Measurements from ENCODE around the gene MT1A. TPM values are rescaled to one million over a fixed set of nuclear protein-coding genes. Genes with fewer than 3 reads are reported as not detected.

MT1A gene
- total and polyA plus RNA-seq, 12 donors, result 0.71 to 102 (median 3.0) TPM; not detected in 2

GRCh38 chr16:56684926-56685590, 46.6 kb downstream of the MT1A start:
- no peak for TF ChIP-seq CTCF (IDR thresholded peaks at IDR 0.05)
- peak overlapping the region in 8 of 10 donors; percentile 1 to 90 (median 46) for H3K27ac ChIP-seq
- H3K27me3 ChIP-seq, result no peaks in the 10 kb centered on the region
- 60 to 62% methylated on average over 4 of the region's 4 CpGs for WGBS, 2 donors
- H3K36me3 ChIP-seq, result no peaks in the 10 kb centered on the region
- peaks cover 0 to 47% (median 28%) of the 10 kb centered on the region in 9 donors for H3K4me1 ChIP-seq
- H3K4me3 ChIP-seq, result no peak overlapping the region
- no peak for DNase-seq
- peak in 2 of 8 donors; percentile 1 to 6 for ATAC-seq
- intact Hi-C loops (cut with DNase I), result loop anchor here in 7 of 10 donors (5.0 kb wide), 4 partner anchors 43 to 83 kb away; partner anchors contain the start of genes MT2A (in 4 of the 7) and MT1E (in 2 of the 7)
- H3K9me3 ChIP-seq, result peaks cover 0 to 17% (median 0%) of the 10 kb centered on the region in 11 donors

GRCh38 chr16:56686758-56687157, 48.3 kb downstream of the MT1A start:
- H3K27me3 ChIP-seq, result no peaks in the 10 kb centered on the region
- no peak for TF ChIP-seq CTCF (IDR thresholded peaks at IDR 0.05)
- H3K4me3 ChIP-seq, result no peak overlapping the region
- DNase-seq, result no peak
- peaks cover 0 to 35% (median 27%) of the 10 kb centered on the region in 9 donors for H3K4me1 ChIP-seq
- intact Hi-C loops (cut with DNase I), result no loop called here
- H3K9me3 ChIP-seq, result peaks cover 0 to 17% (median 0%) of the 10 kb centered on the region in 11 donors
- no peaks in the 10 kb centered on the region for H3K36me3 ChIP-seq
- 95 to 97% methylated on average over 7 of the region's 7 CpGs for WGBS, 2 donors
- H3K27ac ChIP-seq, result no peak overlapping the region
- ATAC-seq, result no peak

GRCh38 chr16:56688762-56689161, 50.3 kb downstream of the MT1A start:
- no peak for TF ChIP-seq CTCF (IDR thresholded peaks at IDR 0.05)
- peaks cover 0 to 26% (median 12%) of the 10 kb centered on the region in 9 donors for H3K4me1 ChIP-seq
- no peak for DNase-seq
- no peak overlapping the region for H3K4me3 ChIP-seq
- peaks cover 0 to 17% (median 0%) of the 10 kb centered on the region in 11 donors for H3K9me3 ChIP-seq
- intact Hi-C loops (cut with DNase I), result loop anchor here in 1 of 10 donors (1.0 kb wide), 1 partner anchor 30 kb away; no protein-coding TSS in a partner anchor
- WGBS, 2 donors, result 45 to 54% methylated on average over 1 of the region's 1 CpG
- H3K27me3 ChIP-seq, result no peaks in the 10 kb centered on the region
- no peak overlapping the region for H3K27ac ChIP-seq
- H3K36me3 ChIP-seq, result no peaks in the 10 kb centered on the region
- no peak for ATAC-seq

GRCh38 chr16:56689171-56689570, 50.7 kb downstream of the MT1A start:
- intact Hi-C loops (cut with DNase I), result loop anchor here in 1 of 10 donors (1.0 kb wide), 1 partner anchor 31 kb away; no protein-coding TSS in a partner anchor
- Histone ChIP-seq H3K4me3 (no peak overlapping the region), H3K27ac (no peak overlapping the region), H3K27me3 (no peaks in the 10 kb centered on the region), H3K9me3 (peaks cover 0 to 17% (median 0%) of the 10 kb centered on the region in 11 donors), H3K4me1 (peaks cover 0 to 22% (median 9%) of the 10 kb centered on the region in 9 donors), H3K36me3 (no peaks in the 10 kb centered on the region)
- no peak for TF ChIP-seq CTCF (IDR thresholded peaks at IDR 0.05)
- 75 to 78% methylated on average over 3 of the region's 3 CpGs for WGBS, 2 donors
- DNase-seq (no peak), ATAC-seq (no peak)

Other genes starting within 250 kb of the MT1A start
- 10 to 100 TPM; 50.6 to 87.9 (median 69.7) TPM for gene AMFR, start 213.1 kb upstream of the MT1A start, total RNA-seq
- 10 to 100 TPM; 18.1 to 63.9 TPM for gene AMFR, start 213.1 kb upstream of the MT1A start, polyA plus RNA-seq
- 10 to 100 TPM; 59.2 to 74.7 (median 63.4) TPM for gene NUDT21, start 187.3 kb upstream of the MT1A start, total RNA-seq
- 10 to 100 TPM in 1 of 2 donors, 1 to 10 TPM in 1; 9.3 to 26.4 TPM for gene NUDT21, start 187.3 kb upstream of the MT1A start, polyA plus RNA-seq
- 10 to 100 TPM; 24.2 to 41.0 (median 36.8) TPM for gene OGFOD1, start 187.1 kb upstream of the MT1A start, total RNA-seq
- 10 to 100 TPM in 1 of 2 donors, 1 to 10 TPM in 1; 8.9 to 17.5 TPM for gene OGFOD1, start 187.1 kb upstream of the MT1A start, polyA plus RNA-seq
- 10 to 100 TPM; 37.7 to 75.9 (median 60.1) TPM for gene BBS2, start 118.6 kb upstream of the MT1A start, total RNA-seq
- gene BBS2, start 118.6 kb upstream of the MT1A start, polyA plus RNA-seq, result 10 to 100 TPM; 11.7 to 33.0 TPM
- not detected for gene MT4, start 73.6 kb upstream of the MT1A start, total RNA-seq
- not detected for gene MT4, start 73.6 kb upstream of the MT1A start, polyA plus RNA-seq
- gene MT3, start 49.1 kb upstream of the MT1A start, total RNA-seq, result 10 to 100 TPM in 1 of 10 donors, 1 to 10 TPM in 9; 1.9 to 11.6 (median 4.1) TPM
- gene MT3, start 49.1 kb upstream of the MT1A start, polyA plus RNA-seq, result 10 to 100 TPM in 1 of 2 donors, 1 to 10 TPM in 1; 4.4 to 29.8 TPM
- 100 to 1,000 TPM in 6 of 10 donors, 10 to 100 TPM in 4; 88.8 to 354 (median 109) TPM for gene MT2A, start 30.1 kb upstream of the MT1A start, total RNA-seq
- gene MT2A, start 30.1 kb upstream of the MT1A start, polyA plus RNA-seq, result 100 to 1,000 TPM; 195 to 231 TPM
- 100 to 1,000 TPM in 5 of 10 donors, 10 to 100 TPM in 5; 83.3 to 164 (median 97.0) TPM for gene MT1E, start 12.9 kb upstream of the MT1A start, total RNA-seq
- gene MT1E, start 12.9 kb upstream of the MT1A start, polyA plus RNA-seq, result 100 to 1,000 TPM in 1 of 2 donors, 10 to 100 TPM in 1; 31.9 to 268 TPM
- gene MT1M, start 6.0 kb upstream of the MT1A start, total RNA-seq, result 10 to 100 TPM in 1 of 10 donors, 1 to 10 TPM in 5, under 1 TPM in 4; 0.75 to 24.3 (median 1.7) TPM
- gene MT1M, start 6.0 kb upstream of the MT1A start, polyA plus RNA-seq, result 10 to 100 TPM; 11.9 to 25.4 TPM
- gene MT1B, start 13.2 kb downstream of the MT1A start, total RNA-seq, result not detected
- gene MT1B, start 13.2 kb downstream of the MT1A start, polyA plus RNA-seq, result not detected
- gene MT1F, start 19.3 kb downstream of the MT1A start, total RNA-seq, result 1 to 10 TPM in 9 of 10 donors, under 1 TPM in 1; 0.98 to 7.7 (median 2.4) TPM
- gene MT1F, start 19.3 kb downstream of the MT1A start, polyA plus RNA-seq, result 1 to 10 TPM; 2.0 to 2.4 TPM
- 1 to 10 TPM in 3 of 10 donors, under 1 TPM in 1, not detected in 6; 0.95 to 9.0 (median 1.0) TPM for gene MT1G, start 29.4 kb downstream of the MT1A start, total RNA-seq
- gene MT1G, start 29.4 kb downstream of the MT1A start, polyA plus RNA-seq, result 1 to 10 TPM; 3.6 to 3.7 TPM
- gene MT1H, start 31.1 kb downstream of the MT1A start, total RNA-seq, result 1 to 10 TPM in 1 of 10 donors, not detected in 9; 2.4 TPM
- gene MT1H, start 31.1 kb downstream of the MT1A start, polyA plus RNA-seq, result not detected
- 100 to 1,000 TPM in 4 of 10 donors, 10 to 100 TPM in 6; 15.8 to 616 (median 71.4) TPM for gene MT1X, start 43.8 kb downstream of the MT1A start, total RNA-seq
- gene MT1X, start 43.8 kb downstream of the MT1A start, polyA plus RNA-seq, result 100 to 1,000 TPM; 162 to 239 TPM
- gene NUP93, start 91.5 kb downstream of the MT1A start, total RNA-seq, result 10 to 100 TPM; 25.4 to 34.8 (median 27.6) TPM
- 10 to 100 TPM; 27.2 to 32.3 TPM for gene NUP93, start 91.5 kb downstream of the MT1A start, polyA plus RNA-seq
- not detected for gene SLC12A3, start 226.5 kb downstream of the MT1A start, total RNA-seq
- not detected for gene SLC12A3, start 226.5 kb downstream of the MT1A start, polyA plus RNA-seq